GM23338 (cell line): ENCODE data around the gene OR2H1.

Source experiments
- CREB1 ChIP-seq: fragments of 250-450 bp; sonication (Bioruptor Pico); IDR thresholded peaks from 2 replicates; pipeline ENCODE4 v1.5.0; 2020; ENCODE audit warnings: low read depth, mild to moderate bottlenecking, moderate library complexity
- CTCF ChIP-seq, 2 experiments: fragments of 200-600 bp in 1 of 2; sonication (generic) in 1 of 2; conservative IDR thresholded peaks; 2 replicates each; pipeline versions ENCODE4 v1.5.1 to v1.6.1; 2016 to 2017; ENCODE audit warnings: antibody characterized with exemption in 2 of 2, low read depth in 2 of 2, mild to moderate bottlenecking in 2 of 2, moderate library complexity in 1 of 2
- EZH2 ChIP-seq: fragments of 200-600 bp; sonication (generic); IDR thresholded peaks from one replicate; pipeline ENCODE4 v1.8.0; 2017; ENCODE audit warnings: antibody characterized with exemption, mild to moderate bottlenecking, low read depth; ENCODE audit not compliant: unreplicated experiment
- EZH2phosphoT487 ChIP-seq: fragments of 200-600 bp; sonication (generic); IDR thresholded peaks from one replicate; pipeline ENCODE4 v1.8.1; 2018; ENCODE audit warnings: antibody characterized with exemption; ENCODE audit not compliant: unreplicated experiment
- NANOG ChIP-seq: IDR thresholded peaks from 2 replicates; pipeline ENCODE4 v1.6.1; 2016; ENCODE audit warnings: antibody characterized with exemption, borderline replicate concordance
- POLR2AphosphoS5 ChIP-seq: IDR thresholded peaks from 2 replicates; pipeline ENCODE4 v1.6.1; 2016; ENCODE audit warnings: antibody characterized with exemption, low read depth
- REST ChIP-seq: IDR thresholded peaks from one replicate; pipeline ENCODE4 v1.6.1; 2018; ENCODE audit warnings: antibody characterized with exemption; ENCODE audit not compliant: unreplicated experiment

- TF ChIP-seq CTCF (conservative IDR thresholded peaks at IDR 0.05; ENCODE audit: low read depth in 2 of 2) (no peak), POLR2AphosphoS5 (no peak), EZH2phosphoT487 (no peak), EZH2 (no peak), CREB1 (CRISPR knock-in tag) (no peak), REST (no peak), NANOG (no peak)
Observed at GRCh38 chr6:29509239-29509638, 52.3 kb downstream of the OR2H1 start.
